Type B pancreatic cell (in vitro differentiated cells): Measurements from ENCODE around the gene CYFIP1. TPM values are rescaled to one million over a fixed set of nuclear protein-coding genes. Genes with fewer than 3 reads are reported as not detected.

Source experiments
- DNase-seq: peaks from one replicate; pipeline ENCODE4 v3.0.0; 2021; ENCODE audit warnings: mixed read lengths; ENCODE audit not compliant: unreplicated experiment; ENCODE audit errors: extremely low spot score
- H3K27ac Mint-ChIP-seq: 2 replicates; pipeline ENCODE4 v1.8.0; 2021; ENCODE audit warnings: mild to moderate bottlenecking, mixed read lengths
- H3K27me3 Mint-ChIP-seq: 2 replicates; pipeline ENCODE4 v1.8.0; 2021; ENCODE audit warnings: mixed read lengths
- H3K36me3 Mint-ChIP-seq: 2 replicates; pipeline ENCODE4 v1.8.0; 2021; ENCODE audit warnings: mixed read lengths
- H3K4me1 Mint-ChIP-seq: one replicate; pipeline ENCODE4 v1.8.0; 2021; ENCODE audit warnings: mixed read lengths; ENCODE audit not compliant: unreplicated experiment
- H3K4me3 Mint-ChIP-seq: 2 replicates; pipeline ENCODE4 v1.8.0; 2021; ENCODE audit warnings: mild to moderate bottlenecking, mixed read lengths
- H3K9me3 Mint-ChIP-seq: 2 replicates; pipeline ENCODE4 v1.8.0; 2021; ENCODE audit warnings: mixed read lengths
- total RNA-seq: library from RNA; stranded (reverse); gene quantifications from 2 replicates; pipeline ENCODE4 v1.2.1, GENCODE V29; 2021; ENCODE audit warnings: low replicate concordance
- TF ChIP-seq, protein P1 (sequence below): fragments of 200-600 bp; sonication (generic); conservative IDR thresholded peaks from 2 replicates; pipeline ENCODE4 v1.5.0; 2021; ENCODE audit warnings: antibody characterized with exemption, mild to moderate bottlenecking

Gene CYFIP1
- total RNA-seq, 1 donor from 2014 or later: 108 TPM

DNA sequence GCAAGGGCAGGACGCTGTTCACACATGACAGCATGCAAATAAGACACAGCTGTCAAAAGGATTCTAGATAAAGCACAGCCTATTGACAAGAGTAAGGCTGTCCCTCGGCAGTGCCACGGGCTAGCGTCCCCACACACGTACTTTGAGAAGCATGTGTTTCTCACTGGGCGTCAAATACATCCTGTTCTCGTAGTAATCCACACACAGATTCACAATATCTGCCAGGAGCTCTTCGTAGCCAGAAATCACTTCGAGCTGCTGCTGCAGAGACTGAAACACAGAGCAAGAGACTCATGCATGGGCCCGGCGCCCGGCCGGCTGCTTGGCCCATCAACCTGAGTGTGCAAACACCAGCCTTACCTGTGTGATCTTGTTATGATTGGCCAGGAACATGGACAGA lies 41.1 kb downstream of the CYFIP1 start:
- DNase-seq: no peak
- no peaks in the 10 kb centered on the region for H3K27me3 Mint-ChIP-seq
- no peaks in the 10 kb centered on the region for H3K9me3 Mint-ChIP-seq
- peaks cover 19% of the 10 kb centered on the region for H3K36me3 Mint-ChIP-seq
- H3K4me1 Mint-ChIP-seq: no peaks in the 10 kb centered on the region
- no peak overlapping the region for H3K4me3 Mint-ChIP-seq
- H3K27ac Mint-ChIP-seq: no peak overlapping the region
- TF ChIP-seq, protein P1, sequence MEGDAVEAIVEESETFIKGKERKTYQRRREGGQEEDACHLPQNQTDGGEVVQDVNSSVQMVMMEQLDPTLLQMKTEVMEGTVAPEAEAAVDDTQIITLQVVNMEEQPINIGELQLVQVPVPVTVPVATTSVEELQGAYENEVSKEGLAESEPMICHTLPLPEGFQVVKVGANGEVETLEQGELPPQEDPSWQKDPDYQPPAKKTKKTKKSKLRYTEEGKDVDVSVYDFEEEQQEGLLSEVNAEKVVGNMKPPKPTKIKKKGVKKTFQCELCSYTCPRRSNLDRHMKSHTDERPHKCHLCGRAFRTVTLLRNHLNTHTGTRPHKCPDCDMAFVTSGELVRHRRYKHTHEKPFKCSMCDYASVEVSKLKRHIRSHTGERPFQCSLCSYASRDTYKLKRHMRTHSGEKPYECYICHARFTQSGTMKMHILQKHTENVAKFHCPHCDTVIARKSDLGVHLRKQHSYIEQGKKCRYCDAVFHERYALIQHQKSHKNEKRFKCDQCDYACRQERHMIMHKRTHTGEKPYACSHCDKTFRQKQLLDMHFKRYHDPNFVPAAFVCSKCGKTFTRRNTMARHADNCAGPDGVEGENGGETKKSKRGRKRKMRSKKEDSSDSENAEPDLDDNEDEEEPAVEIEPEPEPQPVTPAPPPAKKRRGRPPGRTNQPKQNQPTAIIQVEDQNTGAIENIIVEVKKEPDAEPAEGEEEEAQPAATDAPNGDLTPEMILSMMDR: no peak

DNA sequence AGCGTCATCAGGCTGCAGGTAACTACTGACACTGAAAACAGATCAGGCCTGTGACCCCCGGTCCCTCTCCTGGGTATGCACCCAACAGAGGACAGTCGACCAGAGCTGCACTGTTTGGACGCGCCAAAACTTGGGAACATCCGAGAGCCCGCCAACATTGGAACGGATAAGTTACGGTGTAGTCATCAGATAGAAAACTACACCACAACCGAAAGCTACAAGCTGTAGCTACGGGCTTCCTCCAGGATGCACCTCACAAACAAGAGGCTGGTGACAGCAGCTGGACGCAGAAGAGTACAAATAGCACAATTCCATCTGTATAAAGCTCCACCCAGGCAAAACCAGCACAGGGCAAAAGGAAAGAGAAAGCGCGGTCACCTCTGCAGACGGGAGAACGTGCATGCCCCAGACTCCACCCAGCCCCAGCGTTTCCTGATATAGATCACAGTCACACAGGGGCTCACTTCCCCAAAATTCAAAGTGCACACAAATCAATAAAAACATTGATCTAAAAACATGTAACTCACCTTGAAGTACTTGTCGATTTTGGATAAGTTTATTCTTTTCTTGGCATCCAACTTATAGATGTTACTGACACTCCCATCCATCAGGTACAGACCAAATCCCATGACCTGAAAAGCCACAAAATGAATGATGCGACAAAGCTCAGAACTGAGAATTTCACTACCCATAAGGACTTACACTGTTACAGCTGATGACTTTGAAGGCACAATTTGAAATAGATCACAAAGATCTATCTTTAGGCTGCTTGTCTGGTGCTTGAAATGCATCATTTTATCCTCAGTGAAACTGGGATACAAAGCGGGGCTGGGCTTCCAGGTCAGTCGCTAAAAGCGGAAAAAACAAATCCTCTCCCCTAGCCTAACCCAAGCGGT lies 43.3 kb downstream of the CYFIP1 start:
- H3K9me3 Mint-ChIP-seq: no peaks in the 10 kb centered on the region
- H3K27ac Mint-ChIP-seq: no peak overlapping the region
- H3K4me3 Mint-ChIP-seq: no peak overlapping the region
- peaks cover 23% of the 10 kb centered on the region for H3K36me3 Mint-ChIP-seq
- no peaks in the 10 kb centered on the region for H3K4me1 Mint-ChIP-seq
- TF ChIP-seq, protein P1: no peak
- no peaks in the 10 kb centered on the region for H3K27me3 Mint-ChIP-seq
- DNase-seq: no peak

DNA sequence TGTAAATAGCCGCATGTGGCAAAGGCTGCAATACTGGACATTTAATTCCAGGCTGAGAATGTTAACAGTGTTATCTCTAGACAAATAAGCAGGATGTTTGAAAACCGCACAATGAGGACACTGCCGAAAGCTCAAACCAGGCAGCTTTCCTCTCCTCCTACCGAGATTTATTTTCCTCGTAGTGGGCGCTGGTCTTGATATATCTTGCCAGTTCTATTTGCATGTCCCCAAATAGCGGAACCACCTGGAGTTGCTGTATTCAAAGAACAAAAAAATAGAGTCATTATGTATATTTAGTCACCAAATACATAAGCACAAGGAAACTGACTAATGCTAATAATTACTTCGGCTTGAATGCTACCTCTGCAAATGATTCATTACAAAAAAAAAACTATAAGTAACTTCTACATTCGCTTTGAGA lies 46.5 kb downstream of the CYFIP1 start:
- no peaks in the 10 kb centered on the region for H3K27me3 Mint-ChIP-seq
- peaks cover 27% of the 10 kb centered on the region for H3K36me3 Mint-ChIP-seq
- H3K4me1 Mint-ChIP-seq: no peaks in the 10 kb centered on the region
- H3K4me3 Mint-ChIP-seq: no peak overlapping the region
- H3K9me3 Mint-ChIP-seq: no peaks in the 10 kb centered on the region
- no peak overlapping the region for H3K27ac Mint-ChIP-seq
- no peak for DNase-seq
- TF ChIP-seq, protein P1: no peak

DNA sequence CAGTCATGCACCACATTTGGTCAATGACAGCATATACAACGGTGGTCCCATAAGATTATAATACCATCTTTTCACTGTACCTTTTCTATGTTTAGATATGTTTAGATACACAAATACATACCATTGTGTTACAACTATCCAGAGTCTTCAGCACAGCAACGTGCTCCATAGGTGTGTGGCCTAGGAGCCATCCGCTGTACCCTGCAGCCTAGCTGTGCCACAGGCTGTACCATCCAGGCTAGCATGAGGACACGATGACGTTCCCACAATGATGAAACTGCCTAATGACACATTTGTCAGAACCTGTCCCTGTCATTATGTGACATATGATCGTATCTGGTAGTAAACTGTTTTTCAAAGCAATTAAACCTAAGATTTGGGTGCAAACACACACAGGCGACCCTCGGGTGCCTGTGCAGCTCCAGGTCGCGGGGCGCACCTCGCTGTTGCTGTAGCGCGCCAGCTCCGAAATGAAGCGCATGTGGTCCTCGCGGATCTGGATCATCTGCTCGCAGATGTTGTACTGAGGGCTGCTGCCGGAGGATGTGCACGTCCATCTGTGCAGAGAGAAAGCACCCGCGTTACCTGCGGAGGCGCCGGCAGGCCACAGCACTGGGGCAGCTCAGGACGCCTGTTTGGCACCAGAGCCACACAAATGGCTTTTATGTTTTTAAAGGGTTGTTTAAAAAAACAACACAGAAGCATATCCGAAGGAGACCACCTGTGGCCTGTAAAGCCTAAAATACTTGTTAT lies 48.2 kb downstream of the CYFIP1 start:
- DNase-seq: no peak
- no peak overlapping the region for H3K27ac Mint-ChIP-seq
- H3K4me1 Mint-ChIP-seq: no peaks in the 10 kb centered on the region
- H3K4me3 Mint-ChIP-seq: no peak overlapping the region
- H3K9me3 Mint-ChIP-seq: no peaks in the 10 kb centered on the region
- TF ChIP-seq, protein P1: no peak
- H3K27me3 Mint-ChIP-seq: no peaks in the 10 kb centered on the region
- H3K36me3 Mint-ChIP-seq: peaks cover 27% of the 10 kb centered on the region

DNA sequence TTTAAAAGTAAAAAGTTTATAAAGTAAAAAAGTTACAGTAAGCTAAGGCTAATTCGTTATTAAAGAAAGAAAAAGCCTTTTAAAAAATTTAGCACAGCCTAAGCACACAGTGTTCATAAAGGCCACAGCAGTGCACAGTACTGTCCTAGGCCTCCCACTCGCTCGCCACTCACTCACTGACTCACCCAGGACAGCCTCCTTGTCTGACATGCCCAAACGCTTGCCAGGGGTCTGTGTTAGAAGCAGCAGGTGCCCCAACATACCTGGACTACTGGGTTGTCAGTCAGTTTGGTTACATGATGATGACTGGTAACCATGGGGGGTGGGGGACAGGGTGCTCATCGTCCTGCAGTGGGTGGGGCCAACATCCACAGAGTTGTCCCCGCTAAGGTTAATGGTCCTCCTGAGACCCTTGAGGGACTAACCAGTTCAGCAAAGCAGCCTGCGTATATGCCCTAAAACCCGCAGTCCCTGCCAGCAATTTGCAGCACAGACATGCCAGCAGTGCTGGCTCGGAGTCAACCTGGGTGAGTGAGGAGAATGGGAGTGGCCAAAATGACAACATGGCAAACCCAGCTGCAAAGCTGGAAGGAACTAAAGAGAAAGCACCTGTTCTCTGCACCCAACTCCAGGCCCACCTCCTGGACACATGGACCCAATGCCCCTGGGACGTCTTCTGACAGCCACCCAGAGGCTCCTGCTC lies 49.2 kb downstream of the CYFIP1 start:
- Mint-ChIP-seq H3K4me1 (no peaks in the 10 kb centered on the region), H3K9me3 (no peaks in the 10 kb centered on the region), H3K4me3 (no peak overlapping the region), H3K36me3 (peaks cover 21% of the 10 kb centered on the region), H3K27me3 (no peaks in the 10 kb centered on the region), H3K27ac (no peak overlapping the region)
- TF ChIP-seq, protein P1: no peak
- no peak for DNase-seq
